ENCODE measurements around the gene RPP14. TPM values are rescaled to one million over a fixed set of nuclear protein-coding genes. Genes with fewer than 3 reads are reported as not detected.

RPP14 gene
- total RNA-seq, 2 donors from 2014 or later = 22.0 to 23.6 TPM

- no peaks in the 10 kb centered on the region for H3K9me3 ChIP-seq (ENCODE audit: control insufficient read depth, low read length)
- no peak for DNase-seq
- no peaks in the 10 kb centered on the region for H3K27me3 ChIP-seq (ENCODE audit: control insufficient read depth, insufficient read depth, low read length, poor library complexity, severe bottlenecking)
- H3K36me3 ChIP-seq (ENCODE audit: control insufficient read depth, insufficient read depth, low read length) = peaks cover 4% of the 10 kb centered on the region
- Mint-ChIP-seq H3K4me1 (no peaks in the 10 kb centered on the region), H3K36me3 (ENCODE audit: low read depth) (peaks cover 61% of the 10 kb centered on the region), H3K27me3 (ENCODE audit: insufficient read depth) (no peaks in the 10 kb centered on the region), H3K9me3 (peaks cover 14% of the 10 kb centered on the region), H3K4me3 (no peak overlapping the region), H3K27ac (no peak overlapping the region)
- H3K9ac ChIP-seq (ENCODE audit: extremely low read depth, low read length, poor library complexity, severe bottlenecking) = no peak overlapping the region
- WGBS, 2 experiments (ENCODE audit: insufficient coverage in 1 of 2, insufficient read length in 1 of 2) = 87% methylated on average over 3 of the region's 3 CpGs
- no peaks in the 10 kb centered on the region for H3K4me1 ChIP-seq (ENCODE audit: control insufficient read depth, insufficient read depth, low read length)
- no peak overlapping the region for H3K27ac ChIP-seq (ENCODE audit: low read depth, low read length)
- no peak for TF ChIP-seq CTCF (conservative IDR thresholded peaks at IDR 0.05)
- H3K4me3 ChIP-seq (ENCODE audit: low read length) = no peak overlapping the region
Observed at GRCh38 chr3:58274027-58274614, 31.9 kb upstream of the RPP14 start.

GRCh38 chr3:58281069-58281468, 25.0 kb upstream of the RPP14 start:
- peaks cover 28% of the 10 kb centered on the region for H3K9me3 Mint-ChIP-seq
- peaks cover 5% of the 10 kb centered on the region for H3K9me3 ChIP-seq (ENCODE audit: control insufficient read depth, low read length)
- no peak overlapping the region for H3K27ac Mint-ChIP-seq
- no peaks in the 10 kb centered on the region for H3K4me1 ChIP-seq (ENCODE audit: control insufficient read depth, insufficient read depth, low read length)
- H3K36me3 Mint-ChIP-seq (ENCODE audit: low read depth) = peaks cover 80% of the 10 kb centered on the region
- peaks cover 6% of the 10 kb centered on the region for H3K36me3 ChIP-seq (ENCODE audit: control insufficient read depth, insufficient read depth, low read length)
- no peak overlapping the region for H3K4me3 ChIP-seq (ENCODE audit: low read length)
- no peaks in the 10 kb centered on the region for H3K27me3 ChIP-seq (ENCODE audit: control insufficient read depth, insufficient read depth, low read length, poor library complexity, severe bottlenecking)
- 78 to 82% methylated on average over 7 of the region's 7 CpGs for WGBS, 2 experiments (ENCODE audit: insufficient coverage in 1 of 2, insufficient read length in 1 of 2)
- no peak overlapping the region for H3K4me3 Mint-ChIP-seq
- TF ChIP-seq CTCF (conservative IDR thresholded peaks at IDR 0.05) = no peak
- H3K9ac ChIP-seq (ENCODE audit: extremely low read depth, low read length, poor library complexity, severe bottlenecking) = no peak overlapping the region
- no peak overlapping the region for H3K27ac ChIP-seq (ENCODE audit: low read depth, low read length)
- H3K4me1 Mint-ChIP-seq = no peaks in the 10 kb centered on the region
- no peak for DNase-seq
- no peaks in the 10 kb centered on the region for H3K27me3 Mint-ChIP-seq (ENCODE audit: insufficient read depth)

- no peak for DNase-seq
- Histone ChIP-seq H3K27me3 (ENCODE audit: control insufficient read depth, insufficient read depth, low read length, poor library complexity, severe bottlenecking) (no peaks in the 10 kb centered on the region), H3K4me1 (ENCODE audit: control insufficient read depth, insufficient read depth, low read length) (no peaks in the 10 kb centered on the region), H3K4me3 (ENCODE audit: low read length) (no peak overlapping the region), H3K9me3 (ENCODE audit: control insufficient read depth, low read length) (peaks cover 5% of the 10 kb centered on the region), H3K9ac (ENCODE audit: extremely low read depth, low read length, poor library complexity, severe bottlenecking) (no peak overlapping the region), H3K27ac (ENCODE audit: low read depth, low read length) (no peak overlapping the region), H3K36me3 (ENCODE audit: control insufficient read depth, insufficient read depth, low read length) (peaks cover 6% of the 10 kb centered on the region)
- Mint-ChIP-seq H3K36me3 (ENCODE audit: low read depth) (peaks cover 60% of the 10 kb centered on the region), H3K27me3 (ENCODE audit: insufficient read depth) (no peaks in the 10 kb centered on the region), H3K9me3 (peaks cover 22% of the 10 kb centered on the region), H3K4me1 (no peaks in the 10 kb centered on the region), H3K27ac (no peak overlapping the region), H3K4me3 (no peak overlapping the region)
- TF ChIP-seq CTCF (conservative IDR thresholded peaks at IDR 0.05) = no peak
- WGBS, 2 experiments (ENCODE audit: insufficient coverage in 1 of 2, insufficient read length in 1 of 2) = 89 to 92% methylated on average over 5 to 7 of the region's 7 CpGs
Observed at GRCh38 chr3:58285334-58285733, 20.7 kb upstream of the RPP14 start.
